DMS53 (cell line): ENCODE results near the gene GIT2.
"Not testable (repeated sequence)": the region's sequence is repeated elsewhere in the genome, so short reads cannot be mapped to it uniquely, and the experiment has no call there.

Source experiments
- DNase-seq: peaks from one replicate; lab custom pipeline; 2025; lab: John Stamatoyannopoulos, UW

GIT2 gene

GRCh38 chr12:109891731-109892130 is 104.4 kb downstream of the GIT2 start:
- not testable (repeated sequence) for DNase-seq

GRCh38 chr12:109890620-109891170 is 105.5 kb downstream of the GIT2 start:
- DNase-seq: no peak

- no peak for DNase-seq
Observed at GRCh38 chr12:109888179-109889020, 107.8 kb downstream of the GIT2 start.

- DNase-seq: no peak
Observed at GRCh38 chr12:109885616-109886015, 110.6 kb downstream of the GIT2 start.

- no peak for DNase-seq
Observed at GRCh38 chr12:109883461-109883860, 112.7 kb downstream of the GIT2 start.

- peak; percentile 71 for DNase-seq
Observed at GRCh38 chr12:109881752-109882151, 114.4 kb downstream of the GIT2 start.

- peak; percentile 64 for DNase-seq
Observed at GRCh38 chr12:109880938-109881337, 115.2 kb downstream of the GIT2 start.

GRCh38 chr12:109880043-109880931 is 115.9 kb downstream of the GIT2 start, which contains the start of gene GLTP:
Gene GLTP (minus strand): TSS chr12:109880541. CDS start chr12:109880374, 167 bp downstream.
- DNase-seq: peak; percentile 98
